Stomach (tissue), 9 donors: ENCODE data around the gene MAT2A. TPM values are rescaled to one million over a fixed set of nuclear protein-coding genes. Genes with fewer than 3 reads are reported as not detected.
A peak's percentile ranks its signal among the peaks of the same experiment; 100 is the strongest.
"Not testable (repeated sequence)": the region's sequence is repeated elsewhere in the genome, so short reads cannot be mapped to it uniquely, and the experiment has no call there.

ENCODE experiments used
- DNase-seq, 2 donors: peaks; one replicate each; pipeline versions ENCODE4 v3.0.0 to v3.0.0-alpha.2; 2013 to 2019
- H3K27ac ChIP-seq, 5 donors: fragments of 200-600 bp in 4 of 5; sonication (generic) in 4 of 5; one replicate each; pipeline ENCODE4 v1.5.1; 2013 to 2019; ENCODE audit warnings: mild to moderate bottlenecking in 1 of 5, moderate library complexity in 1 of 5
- H3K27me3 ChIP-seq, 3 donors: fragments of 200-600 bp; sonication (generic); one replicate each; pipeline ENCODE4 v1.5.1; 2017 to 2019; ENCODE audit warnings: mixed run types in 1 of 3
- H3K36me3 ChIP-seq, 4 donors: fragments of 200-600 bp; sonication (generic); 1 replicate in 3 of 4; 2 replicates in 1 of 4; pipeline ENCODE4 v1.5.1; 2016 to 2019
- H3K4me1 ChIP-seq, 4 donors: fragments of 200-600 bp; sonication (generic); one replicate each; pipeline ENCODE4 v1.5.1; 2016 to 2019
- H3K4me3 ChIP-seq, 4 donors: fragments of 200-600 bp; sonication (generic) in 3 of 4; one replicate each; pipeline ENCODE4 v1.5.1; 2016 to 2019; ENCODE audit warnings: mild to moderate bottlenecking in 1 of 4
- H3K9me3 ChIP-seq, 4 donors: fragments of 200-600 bp; sonication (generic); one replicate each; pipeline ENCODE4 v1.5.1; 2016 to 2019
- CTCF ChIP-seq, 7 experiments: fragments of 450-650 bp in 4 of 7; fragments of 200-600 bp in 3 of 7; sonication (generic) in 3 of 7; IDR thresholded peaks; one replicate each; pipeline ENCODE4 v1.5.1; 2016 to 2019; ENCODE audit warnings: antibody characterized with exemption in 7 of 7, control low read depth in 2 of 7, mild to moderate bottlenecking in 1 of 7
- EP300 ChIP-seq: sonication (generic); formaldehyde crosslinking; IDR thresholded peaks from one replicate; pipeline ENCODE4 v1.6.1; 2017; ENCODE audit warnings: antibody characterized with exemption
- POLR2A ChIP-seq, 4 donors: fragments of 450-650 bp; IDR thresholded peaks; one replicate each; pipeline ENCODE4 v1.6.1; 2016; ENCODE audit warnings: antibody characterized with exemption in 4 of 4, control low read depth in 2 of 4, mild to moderate bottlenecking in 1 of 4, moderate library complexity in 1 of 4
- POLR2AphosphoS5 ChIP-seq, 3 donors: sonication (generic); formaldehyde crosslinking; IDR thresholded peaks; one replicate each; pipeline ENCODE4 v1.6.1; 2016; ENCODE audit warnings: antibody characterized with exemption in 3 of 3
- WGBS, 5 donors: extraction: QIAGEN DNeasy Blood & Tissue Kit in 3 of 5; methylation state at CpG; one replicate each; pipeline versions ENCODE4 v1.1.5 to v1.1.7; 2013 to 2018; 5-methylcytosine and 5-hydroxymethylcytosine counted together
- intact Hi-C: fragments of 100-400 bp; cut with DNase I; formaldehyde crosslinking; loops from one replicate; pipeline ENCODE4 v1.15.1; 2023; ENCODE audit warnings: low total_unique reads
- polyA plus RNA-seq, 3 donors: library from polyadenylated mRNA; stranded (reverse); fragments of 200-250 nt; gene quantifications; one replicate each; pipeline ENCODE4 v1.2.3, GENCODE V29; 2013
- total RNA-seq, 5 donors: library from RNA; depleted of rRNA; stranded (reverse); fragments of >200 nt; gene quantifications; one replicate each; pipeline versions ENCODE4 v1.1.0 to v1.2.3, GENCODE V29; 2014 to 2016
- donor health status: healthy with polysubstance abuse.
- donor health status: Bipolar disorder and iron deficiency.
- donor health status: healthy.

The MAT2A gene
- total and polyA plus RNA-seq, 8 donors, result 73.3 to 278 (median 98.9) TPM

DNA sequence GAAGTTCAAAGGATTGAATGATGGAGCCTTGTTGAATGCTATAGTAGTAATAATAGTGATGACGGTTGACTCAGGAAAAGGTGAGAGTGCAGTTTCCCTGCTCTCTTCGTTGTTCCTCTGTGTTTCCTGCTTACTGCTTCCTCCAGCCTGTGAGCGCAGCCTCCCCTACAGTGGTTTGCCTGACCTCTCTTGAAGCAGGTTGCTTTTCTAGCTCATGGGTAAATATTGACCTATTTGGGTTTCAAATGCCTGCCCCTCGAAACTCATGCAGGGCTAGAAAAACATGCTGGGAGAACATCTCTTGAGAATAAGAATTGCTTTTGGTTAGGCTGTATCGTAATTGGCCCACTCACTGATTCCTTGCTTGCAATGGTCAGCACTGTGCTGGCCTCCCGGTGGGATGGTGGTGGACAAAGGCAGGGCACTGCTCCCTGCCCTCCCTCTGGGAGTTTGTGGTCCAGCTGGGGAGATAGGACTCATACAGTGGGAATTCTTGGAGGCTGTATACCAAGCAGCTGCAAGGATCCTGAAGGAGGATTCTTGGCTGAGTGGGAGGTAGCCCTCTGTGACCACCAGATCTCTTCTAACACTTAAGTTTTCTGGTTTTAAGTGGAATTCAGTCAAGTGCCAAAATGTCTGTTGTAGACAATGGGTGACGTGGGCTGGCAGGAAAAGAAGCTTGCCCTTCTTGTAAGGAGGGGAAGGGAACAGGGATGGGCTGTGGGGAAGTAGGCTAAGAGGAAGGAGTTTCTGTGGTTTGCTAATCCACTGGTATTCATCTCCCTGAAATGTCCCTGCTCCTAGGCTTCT, 51.2 kb downstream of the MAT2A start:
- DNase-seq, result peak; percentile 53 to 79
- H3K36me3 ChIP-seq, result no peaks in the 10 kb centered on the region
- intact Hi-C loops, result no loop called here
- H3K27ac ChIP-seq, result peak overlapping the region; percentile 71 to 94 (median 91)
- no peaks in the 10 kb centered on the region for H3K9me3 ChIP-seq
- 12 to 36% (median 19%) methylated on average over 7 of the region's 7 CpGs for WGBS, 5 donors
- no peak overlapping the region for H3K4me3 ChIP-seq
- no peaks in the 10 kb centered on the region for H3K27me3 ChIP-seq
- H3K4me1 ChIP-seq, result peaks cover 55 to 91% (median 83%) of the 10 kb centered on the region in 4 donors
- TF ChIP-seq POLR2A (IDR thresholded peaks at IDR 0.05) (no peak), CTCF (IDR thresholded peaks at IDR 0.05) (no peak), POLR2AphosphoS5 (IDR thresholded peaks at IDR 0.05) (peak in 1 of 3 donors; percentile 57), EP300 (no peak)

DNA sequence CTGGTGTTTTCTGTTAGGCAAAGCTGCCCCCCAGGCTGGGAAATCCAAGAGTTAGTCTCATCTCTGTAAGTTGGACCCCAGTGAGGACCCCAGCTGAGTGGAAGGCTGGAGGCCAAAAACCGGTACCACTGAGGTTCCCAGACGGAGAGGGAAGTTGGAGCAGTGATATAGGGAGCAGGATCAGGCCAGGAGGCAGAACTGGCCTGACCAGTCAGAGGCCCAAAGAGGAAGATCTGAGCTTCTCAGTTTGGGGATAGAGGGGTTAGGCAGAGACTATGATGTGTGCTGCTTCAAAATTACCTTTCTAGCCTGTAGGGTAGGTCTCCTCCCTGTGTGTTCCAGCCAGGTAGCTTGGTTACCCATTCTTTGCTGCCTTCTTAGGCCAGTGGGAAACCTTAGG, 52.0 kb downstream of the MAT2A start:
- H3K9me3 ChIP-seq, result no peaks in the 10 kb centered on the region
- H3K27me3 ChIP-seq, result no peaks in the 10 kb centered on the region
- H3K4me1 ChIP-seq, result peaks cover 48 to 86% (median 76%) of the 10 kb centered on the region in 4 donors
- peak overlapping the region; percentile 71 to 94 (median 91) for H3K27ac ChIP-seq
- no peak for TF ChIP-seq CTCF (IDR thresholded peaks at IDR 0.05)
- no peak for TF ChIP-seq POLR2A (IDR thresholded peaks at IDR 0.05)
- no peak for TF ChIP-seq POLR2AphosphoS5 (IDR thresholded peaks at IDR 0.05)
- TF ChIP-seq EP300, result no peak
- WGBS, 5 donors, result 45 to 61% (median 51%) methylated on average over 2 of the region's 2 CpGs
- DNase-seq, result no peak
- intact Hi-C loops, result no loop called here
- no peak overlapping the region for H3K4me3 ChIP-seq
- H3K36me3 ChIP-seq, result no peaks in the 10 kb centered on the region

DNA sequence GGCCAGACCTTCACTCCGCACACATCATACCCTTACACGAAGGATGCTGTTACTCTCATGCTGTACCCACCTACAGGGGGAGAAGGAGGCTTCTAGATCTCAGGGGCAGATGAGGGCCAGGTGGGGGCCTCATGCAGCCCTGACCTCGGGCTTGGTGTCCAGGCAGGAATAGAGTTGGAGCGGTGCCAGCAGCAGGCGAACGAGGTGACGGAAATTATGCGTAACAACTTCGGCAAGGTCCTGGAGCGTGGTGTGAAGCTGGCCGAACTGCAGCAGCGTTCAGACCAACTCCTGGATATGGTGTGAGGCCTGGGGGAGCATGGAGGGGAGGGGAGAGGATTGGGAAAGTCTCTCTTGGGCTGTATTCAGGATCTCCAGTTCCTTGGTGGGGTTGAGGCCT, 52.6 kb downstream of the MAT2A start:
- Histone ChIP-seq H3K4me1 (peaks cover 47 to 86% (median 76%) of the 10 kb centered on the region in 4 donors), H3K27me3 (no peaks in the 10 kb centered on the region), H3K9me3 (no peaks in the 10 kb centered on the region), H3K27ac (peak overlapping the region; percentile 71 to 94 (median 91)), H3K36me3 (peaks cover 0 to under 1% (median 0%) of the 10 kb centered on the region in 4 donors), H3K4me3 (no peak overlapping the region)
- 77 to 88% (median 79%) methylated on average over 12 of the region's 12 CpGs for WGBS, 5 donors
- DNase-seq, result no peak
- TF ChIP-seq POLR2AphosphoS5 (IDR thresholded peaks at IDR 0.05), result no peak
- no peak for TF ChIP-seq CTCF (IDR thresholded peaks at IDR 0.05)
- no peak for TF ChIP-seq EP300
- TF ChIP-seq POLR2A (IDR thresholded peaks at IDR 0.05), result no peak
- intact Hi-C loops, result no loop called here

- H3K36me3 ChIP-seq, H3K4me3 ChIP-seq, intact Hi-C loops, H3K27me3 ChIP-seq, H3K9me3 ChIP-seq: not testable (repeated sequence)
- 76 to 97% (median 86%) methylated on average over 9 of the region's 9 CpGs for WGBS, 5 donors
- DNase-seq, result peak in 1 of 2 donors; percentile 39
- Histone ChIP-seq H3K4me1 (peaks cover 48 to 86% (median 76%) of the 10 kb centered on the region in 4 donors), H3K27ac (peak overlapping the region; percentile 16 to 94 (median 91))
Measured at GRCh38 chr2:85592299-85592698, 53.3 kb downstream of the MAT2A start.

DNA sequence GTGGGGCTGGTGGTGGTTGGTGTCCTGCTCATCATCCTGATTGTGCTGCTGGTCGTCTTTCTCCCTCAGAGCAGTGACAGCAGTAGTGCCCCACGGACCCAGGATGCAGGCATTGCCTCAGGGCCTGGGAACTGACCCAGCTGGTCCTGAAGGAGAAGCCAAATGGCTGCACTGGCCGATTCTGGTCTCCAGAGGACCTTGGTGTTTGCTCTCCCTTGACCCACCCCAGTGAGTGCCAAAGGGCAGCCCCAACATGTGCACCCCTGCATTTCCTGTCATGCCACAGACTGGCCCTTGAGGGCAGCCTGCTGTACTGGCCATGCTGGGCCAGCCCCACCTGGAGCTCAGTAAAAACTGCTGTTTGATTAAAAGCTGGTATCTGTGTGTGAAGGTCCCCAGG, 54.1 kb downstream of the MAT2A start:
- H3K27me3 ChIP-seq, result no peaks in the 10 kb centered on the region
- DNase-seq, result no peak
- peaks cover 44 to 86% (median 76%) of the 10 kb centered on the region in 4 donors for H3K4me1 ChIP-seq
- TF ChIP-seq POLR2AphosphoS5 (IDR thresholded peaks at IDR 0.05) (no peak), POLR2A (IDR thresholded peaks at IDR 0.05) (no peak), CTCF (IDR thresholded peaks at IDR 0.05) (no peak), EP300 (no peak)
- no peak overlapping the region for H3K4me3 ChIP-seq
- peak overlapping the region in 1 of 5 donors; percentile 42 for H3K27ac ChIP-seq
- H3K9me3 ChIP-seq, result no peaks in the 10 kb centered on the region
- H3K36me3 ChIP-seq, result peaks cover 6 to 15% (median 14%) of the 10 kb centered on the region in 4 donors
- WGBS, 5 donors, result 47 to 63% (median 58%) methylated on average over 3 of the region's 3 CpGs; no CpG with 5 or more reads in 1 of the 5 donors
- intact Hi-C loops, result no loop called here
